ELF-1 (cell line): ENCODE data around the gene FRMD6.

ENCODE experiments used
- DNase-seq: peaks from one replicate; pipeline ENCODE4 v3.0.0-alpha.2; 2016; ENCODE audit warnings: low read depth, low spot score

Gene FRMD6

DNA sequence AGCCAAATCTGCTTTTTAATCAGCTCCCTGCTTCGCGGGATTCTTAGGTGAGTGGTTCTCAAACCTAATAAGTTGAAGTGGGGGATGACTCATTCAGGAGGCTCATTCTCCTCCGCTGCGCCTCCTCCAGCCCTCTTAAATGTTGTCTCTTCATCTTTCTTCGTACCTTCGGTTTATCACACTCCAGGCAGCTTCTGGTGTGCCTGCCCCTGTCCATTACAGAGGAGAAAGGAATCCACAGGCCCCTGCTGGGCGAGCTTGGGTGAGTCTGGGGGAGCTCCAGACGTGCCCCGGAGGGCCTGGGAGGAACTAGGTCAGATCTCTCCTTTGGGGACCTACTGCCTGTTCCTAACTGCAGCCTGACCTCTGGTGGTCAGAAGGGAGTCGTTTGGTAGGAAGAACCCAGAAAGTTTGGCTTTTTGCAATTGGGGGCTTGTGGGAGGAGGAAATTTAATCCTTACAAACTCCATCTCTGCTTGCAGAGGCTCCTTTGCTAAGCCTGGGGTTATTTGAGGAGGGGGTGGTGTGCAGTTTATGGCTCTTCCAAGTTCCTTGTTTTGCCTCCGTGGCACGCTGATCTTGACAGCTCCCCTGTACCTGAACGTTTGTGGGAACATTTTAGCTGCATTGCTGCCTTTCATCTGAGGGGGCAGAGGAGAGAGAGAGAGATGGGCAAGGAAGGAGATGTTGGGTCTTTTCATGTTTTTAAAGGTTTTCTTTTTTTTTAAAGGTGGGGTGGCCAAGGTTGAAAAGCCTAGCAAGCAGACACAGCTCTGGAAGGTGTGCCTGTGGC, 124.6 kb downstream of the FRMD6 start:
- DNase-seq: peak; percentile 93

GRCh38 chr14:51780006-51780692, 128.4 kb downstream of the FRMD6 start:
- DNase-seq: peak; percentile 80
